GM12878 (cell line): Measurements from ENCODE around the gene FIG4. TPM values are rescaled to one million over a fixed set of nuclear protein-coding genes. Genes with fewer than 3 reads are reported as not detected.

Experiments used
- ATAC-seq: fragments of 200-7000 bp; cut with Tn5 transposase; 3 replicates; pipeline ENCODE4 v1.9.1; 2020; ENCODE audit warnings: mild to moderate bottlenecking, moderate library complexity
- BruUV-seq: library from RNA; stranded (reverse); fragments of 400-500 nt; replicated peaks from 2 replicates; lab custom pipeline; 2021; lab: Mats Ljungman, UMichigan
- CTCF ChIA-PET: fragments of 300-600 bp; sonication (Branson Sonifier 250); formaldehyde crosslinking; extraction: SDS; loops from one replicate; lab custom pipeline; 2021; ENCODE audit warnings: inconsistent platforms; lab: Yijun Ruan, JAX
- POLR2A ChIA-PET: fragments of 350-600 bp; formaldehyde crosslinking; extraction: SDS; loops from one replicate; lab custom pipeline; 2021; ENCODE audit warnings: inconsistent platforms; lab: Charles Lee
- RAD21 ChIA-PET: fragments of 300-600 bp; sonication (Branson Sonifier 250); formaldehyde crosslinking; loops from one replicate; lab custom pipeline; 2023; ENCODE audit warnings: antibody characterized with exemption; ENCODE audit not compliant: unreplicated experiment; lab: Charles Lee
- SMC1A ChIA-PET: fragments of 300-600 bp; sonication (Branson Sonifier 250); formaldehyde crosslinking; loops from one replicate; lab custom pipeline; 2023; ENCODE audit not compliant: unreplicated experiment, uncharacterized antibody; lab: Charles Lee
- DNase-seq: peaks from one replicate; pipeline ENCODE4 v3.0.0-alpha.2; 2011; ENCODE audit warnings: low read depth, low spot score
- FAIRE-seq: peaks from 3 replicates; lab custom pipeline; 2011; peaks lifted over from hg19 to GRCh38; lab: Jason Lieb, UNC
- H2AFZ ChIP-seq: 2 replicates; pipeline ENCODE4 v1.6.0; 2011; ENCODE audit warnings: low read depth, low read length, control low read depth; ENCODE audit not compliant: control insufficient read depth
- H3K27ac ChIP-seq: 2 replicates; pipeline ENCODE4 v1.5.1; 2011; ENCODE audit warnings: control low read depth; ENCODE audit not compliant: control insufficient read depth, insufficient read depth
- H3K27me3 ChIP-seq, 2 experiments: replicated peaks in 1 of 2; 2 replicates each; pipeline versions ENCODE4 v1.6.0 to v1.6.1; 2011; ENCODE audit warnings: low read length in 1 of 2; ENCODE audit not compliant: control insufficient read depth in 2 of 2, insufficient read depth in 2 of 2
- H3K36me3 ChIP-seq, 2 experiments: 2 replicates each; pipeline ENCODE4 v1.5.1; 2011; ENCODE audit warnings: low read length in 1 of 2; ENCODE audit not compliant: control insufficient read depth in 2 of 2, insufficient read depth in 2 of 2
- H3K4me1 ChIP-seq: 2 replicates; pipeline ENCODE4 v1.6.1; 2011; ENCODE audit warnings: mild to moderate bottlenecking, low read length, moderate library complexity, mixed read lengths; ENCODE audit not compliant: control insufficient read depth, insufficient read depth
- H3K4me2 ChIP-seq: 2 replicates; pipeline ENCODE4 v1.6.0; 2011; ENCODE audit warnings: control low read depth; ENCODE audit not compliant: control insufficient read depth, insufficient read depth
- H3K4me3 ChIP-seq: fragments of 200-600 bp; sonication (generic); 2 replicates; pipeline ENCODE4 v1.5.1; 2016
- H3K79me2 ChIP-seq: 2 replicates; pipeline ENCODE4 v1.6.0; 2011; ENCODE audit warnings: low read length; ENCODE audit not compliant: control insufficient read depth, insufficient read depth
- H3K9ac ChIP-seq: 2 replicates; pipeline ENCODE4 v1.8.0; 2011; ENCODE audit warnings: low read length, control low read depth, mixed read lengths; ENCODE audit not compliant: control insufficient read depth, insufficient read depth
- H3K9me3 ChIP-seq: replicated peaks from 3 replicates; pipeline ENCODE4 v1.5.1; 2011; ENCODE audit warnings: mild to moderate bottlenecking, low read length; ENCODE audit not compliant: control insufficient read depth, insufficient read depth
- H4K20me1 ChIP-seq: 2 replicates; pipeline ENCODE4 v1.6.0; 2011; ENCODE audit not compliant: control insufficient read depth, insufficient read depth
- ATF7 ChIP-seq: fragments of 450-650 bp; IDR thresholded peaks from 2 replicates; pipeline ENCODE4 v1.6.1; 2016; ENCODE audit warnings: low read depth, mild to moderate bottlenecking
- CHD2 ChIP-seq: IDR thresholded peaks from 2 replicates; pipeline ENCODE4 v1.6.1; 2011; ENCODE audit warnings: low read depth, low read length, improper control_type of control experiment, borderline replicate concordance
- ELK1 ChIP-seq: IDR thresholded peaks from 2 replicates; pipeline ENCODE4 v1.6.1; 2012; ENCODE audit warnings: low read depth, low read length, improper control_type of control experiment
- ETV6 ChIP-seq, 2 experiments: fragments of 450-650 bp in 1 of 2; IDR thresholded peaks in 1 of 2; conservative IDR thresholded peaks in 1 of 2; 2 replicates each; pipeline ENCODE4 v1.6.1; 2014; ENCODE audit warnings: antibody characterized with exemption in 1 of 2, borderline replicate concordance in 1 of 2, low read depth in 1 of 2, mild to moderate bottlenecking in 1 of 2, moderate library complexity in 1 of 2
- FOXM1 ChIP-seq: IDR thresholded peaks from 2 replicates; pipeline ENCODE4 v1.6.1; 2012; ENCODE audit warnings: low read depth, mild to moderate bottlenecking, inconsistent platforms, low read length, moderate library complexity
- HDAC2 ChIP-seq: fragments of 200-600 bp; sonication (generic); IDR thresholded peaks from 2 replicates; pipeline ENCODE4 v1.6.1; 2017
- IKZF1 ChIP-seq: fragments of 450-650 bp; conservative IDR thresholded peaks from 2 replicates; pipeline ENCODE4 v1.6.1; 2017; ENCODE audit warnings: antibody characterized with exemption, mild to moderate bottlenecking
- IKZF2 ChIP-seq, 2 experiments: fragments of 450-650 bp; IDR thresholded peaks; 2 replicates each; pipeline ENCODE4 v1.6.1; 2017; ENCODE audit warnings: mild to moderate bottlenecking in 2 of 2, moderate library complexity in 2 of 2
- IRF3 ChIP-seq: fragments of 450-650 bp; IDR thresholded peaks from 2 replicates; pipeline ENCODE4 v1.6.1; 2014; ENCODE audit warnings: mild to moderate bottlenecking
- KAT2A ChIP-seq: conservative IDR thresholded peaks from 2 replicates; pipeline ENCODE4 v1.6.1; 2011; ENCODE audit warnings: low read depth, low read length; ENCODE audit not compliant: control insufficient read depth
- KDM1A ChIP-seq: fragments of 200-600 bp; sonication (generic); IDR thresholded peaks from 2 replicates; pipeline ENCODE4 v1.6.1; 2016; ENCODE audit warnings: borderline replicate concordance
- MTA2 ChIP-seq: fragments of 450-650 bp; IDR thresholded peaks from 2 replicates; pipeline ENCODE4 v1.6.1; 2016; ENCODE audit warnings: low read depth, mild to moderate bottlenecking, moderate library complexity
- NFIC ChIP-seq: IDR thresholded peaks from 2 replicates; pipeline ENCODE4 v1.6.1; 2012; ENCODE audit warnings: low read depth, mild to moderate bottlenecking, inconsistent platforms, low read length, moderate library complexity
- PAX8 ChIP-seq: fragments of 450-650 bp; IDR thresholded peaks from 2 replicates; pipeline ENCODE4 v1.6.1; 2017; ENCODE audit warnings: mild to moderate bottlenecking, moderate library complexity
- PKNOX1 ChIP-seq: fragments of 450-650 bp; IDR thresholded peaks from 2 replicates; pipeline ENCODE4 v1.6.1; 2016; ENCODE audit warnings: mild to moderate bottlenecking
- PML ChIP-seq: IDR thresholded peaks from 2 replicates; pipeline ENCODE4 v1.6.1; 2012; ENCODE audit warnings: low read length, inconsistent platforms
- POLR2AphosphoS5 ChIP-seq: IDR thresholded peaks from 2 replicates; pipeline ENCODE4 v1.6.1; 2011; ENCODE audit warnings: mild to moderate bottlenecking, low read length, inconsistent platforms
- RUNX3 ChIP-seq: IDR thresholded peaks from 2 replicates; pipeline ENCODE4 v1.6.1; 2012; ENCODE audit warnings: low read length, inconsistent platforms
- STAT3 ChIP-seq: IDR thresholded peaks from 2 replicates; pipeline ENCODE4 v1.6.1; 2011; ENCODE audit warnings: low read depth, low read length, improper control_type of control experiment
- YY1 ChIP-seq: IDR thresholded peaks from 2 replicates; pipeline ENCODE4 v1.6.1; 2011; ENCODE audit warnings: low read depth, mild to moderate bottlenecking, low read length
- ZNF274 ChIP-seq: IDR thresholded peaks from one replicate; pipeline ENCODE4 v1.8.0; 2011; ENCODE audit not compliant: insufficient read length, insufficient read depth
- ZSCAN29 ChIP-seq: fragments of 450-650 bp; IDR thresholded peaks from 2 replicates; pipeline ENCODE4 v1.6.1; 2017; ENCODE audit warnings: mild to moderate bottlenecking, moderate library complexity
- ZZZ3 ChIP-seq: IDR thresholded peaks from 2 replicates; pipeline ENCODE4 v1.6.1; 2011; ENCODE audit warnings: low read depth; ENCODE audit not compliant: control insufficient read depth, insufficient read length
- WGBS: methylation state at CpG from one replicate; pipeline ENCODE4 v1.1.6; 2016; ENCODE audit warnings: low lambda C conversion rate; ENCODE audit not compliant: insufficient replicate concordance, insufficient coverage; ENCODE audit errors: missing lambda C conversion rate; 5-methylcytosine and 5-hydroxymethylcytosine counted together
- in situ Hi-C: fragments of 300-500 bp; cut with MboI; formaldehyde crosslinking; loops from 9 replicates; pipeline ENCODE4 v1.14.3; 2018; ENCODE audit warnings: mixed read lengths
- intact Hi-C: fragments of 100-400 bp; cut with micrococcal nuclease; formaldehyde crosslinking; loops from one replicate; pipeline ENCODE4 v1.14.2; 2022; ENCODE audit not compliant: unreplicated experiment
- polyA plus RNA-seq, 11 experiments: library from polyadenylated mRNA; depleted of rRNA in 4 of 11; unstranded in 6 of 11; stranded (reverse) in 5 of 11; fragments of >200 nt; fragmentation: Nextera tagmentation in 4 of 11; fragmentation: Illumina TruSeq in 1 of 11; extraction: Ambion mirVana in 4 of 11; extraction: Trizol in 1 of 11; gene quantifications; 1 replicate in 1 of 11; 2 replicates in 10 of 11; pipeline versions ENCODE4 v1.2.1 to v1.2.3, GENCODE V29; 2011 to 2016; ENCODE audit warnings: inconsistent platforms in 2 of 11, missing spikeins in 2 of 11, low read depth in 1 of 11
- total RNA-seq, 4 experiments: library from RNA; depleted of rRNA in 3 of 4; stranded (reverse); fragments of >200 nt in 3 of 4; fragmentation: Illumina TruSeq in 1 of 4; extraction: Trizol in 1 of 4; gene quantifications; 2 replicates each; pipeline versions ENCODE4 v1.2.1 to v1.2.3, GENCODE V29; 2013 to 2021

The FIG4 gene
- total and polyA plus RNA-seq, 10 of the 15 experiments (the other 5 are each of a cell fraction or from before 2014, with no cell fraction given), result 3.8 to 23.2 (median 11.8) TPM

GRCh38 chr6:109769213-109769612 lies 78.1 kb downstream of the FIG4 start:
- peaks cover 0 to 2% of the 10 kb centered on the region in 2 experiments; a peak in 1 of 4 replicates for H3K36me3 ChIP-seq
- H3K4me2 ChIP-seq, result peak overlapping the region; percentile 47; the same call in 1 of the 2 replicates
- ChIA-PET RAD21 (no interaction called here), POLR2A (no interaction called here), SMC1A (no interaction called here), CTCF (interaction anchor here (0.7 to 1.1 kb wide), 2 partner anchors 270 to 1214 kb away, joined by 3 read pairs; no protein-coding TSS in a partner anchor)
- no peaks in the 10 kb centered on the region for H3K9me3 ChIP-seq
- WGBS, result 13% methylated on average over 3 of the region's 3 CpGs
- in situ Hi-C loops (no loop called here), intact Hi-C loops (no loop called here)
- H3K79me2 ChIP-seq, result no peaks in the 10 kb centered on the region
- FAIRE-seq (no peak), ATAC-seq (peak; percentile 64), DNase-seq (no peak)
- H2AFZ ChIP-seq, result no peak overlapping the region; the same call in 1 of the 2 replicates
- H3K4me3 ChIP-seq, result no peak overlapping the region
- no TSS peak for BruUV-seq
- H3K9ac ChIP-seq, result no peak overlapping the region
- H3K27ac ChIP-seq, result no peak overlapping the region
- peaks cover 21% of the 10 kb centered on the region for H3K4me1 ChIP-seq
- no peaks in the 10 kb centered on the region for H4K20me1 ChIP-seq
- H3K27me3 ChIP-seq, result no peaks in the 10 kb centered on the region
- TF ChIP-seq IKZF2 (IDR thresholded peaks at IDR 0.05) (no peak), YY1 (no peak), STAT3 (no peak), PAX8 (no peak), ZZZ3 (no peak), NFIC (peak; percentile 76), ETV6 (conservative IDR thresholded peaks at IDR 0.05 in 1 of 2, IDR thresholded peaks at IDR 0.05 in 1 of 2; ENCODE audit: borderline replicate concordance in 1 of 2, low read depth in 1 of 2) (no peak), POLR2AphosphoS5 (no peak), MTA2 (no peak), CHD2 (no peak), FOXM1 (peak; percentile 44; the same call in 1 of the 2 replicates), ZSCAN29 (no peak), ELK1 (no peak), RUNX3 (peak; percentile 55; the same call in 1 of the 2 replicates), IKZF1 (no peak), ZNF274 (no peak), PKNOX1 (no peak), KAT2A (no peak), PML (no peak), IRF3 (no peak), ATF7 (peak; percentile 65), KDM1A (no peak), HDAC2 (no peak)
